Measurements from ENCODE around the gene HPD. TPM values are rescaled to one million over a fixed set of nuclear protein-coding genes. Genes with fewer than 3 reads are reported as not detected.

HPD gene
- total and polyA plus RNA-seq, 2 donors (not counting 3 experiments of a cell fraction or from before 2014, with no cell fraction given): not detected

DNA sequence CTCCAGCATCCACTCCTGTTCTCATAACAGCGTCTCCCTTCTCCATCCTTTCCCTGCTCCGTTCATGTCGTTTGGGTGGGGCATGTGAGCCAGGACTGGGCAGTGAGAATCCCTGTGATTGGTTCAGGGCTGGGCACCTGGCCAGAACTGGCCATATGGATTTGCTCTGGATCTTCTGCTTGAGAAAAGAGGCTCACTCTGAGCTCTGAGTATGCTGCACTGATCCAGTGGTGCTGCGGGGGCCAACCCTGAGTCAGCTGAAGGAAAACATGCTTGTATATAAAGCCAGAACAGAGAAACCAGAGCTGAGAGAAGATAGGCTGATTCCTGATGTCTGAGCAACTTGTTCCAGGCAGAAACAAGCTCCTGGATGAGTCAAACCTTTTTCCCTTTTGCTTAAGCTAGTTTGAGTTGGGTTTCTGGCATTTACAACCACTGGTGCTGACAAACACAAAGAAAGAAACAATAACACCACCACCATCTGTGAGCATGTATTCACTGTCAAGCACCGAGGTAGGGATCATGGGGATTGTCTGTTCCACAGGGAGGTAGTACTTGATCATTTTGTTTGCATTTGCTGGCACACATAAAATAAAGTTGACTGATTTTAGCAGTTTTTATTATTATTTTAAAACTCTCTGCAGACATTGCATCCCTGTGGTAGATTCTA is 14.0 kb upstream of the HPD start:
- ChIA-PET CTCF (interaction anchor here (0.7 to 1.3 kb wide), 3 partner anchors 9 to 78 kb away, joined by 3 to 4 read pairs (median 4); no protein-coding TSS in a partner anchor), POLR2A (no interaction called here)
- H3K4me3 ChIP-seq (replicated peaks in 1 of 3; ENCODE audit: insufficient read depth in 1 of 3, low read depth in 1 of 3, low read length in 3 of 3): no peak overlapping the region
- H3K27ac ChIP-seq (ENCODE audit: insufficient read depth, low read depth, low read length): no peak overlapping the region
- dilution Hi-C loops (cut with MboI; ENCODE audit: extremely low pct_ligation_motif_present, low sequenced_read_pairs): no loop called here
- no peaks in the 10 kb centered on the region for H3K4me1 ChIP-seq (ENCODE audit: control insufficient read depth, extremely low read depth, insufficient read depth, low read length)
- BruUV-seq (replicated peaks): no TSS peak
- no peak overlapping the region for H3K4me2 ChIP-seq (ENCODE audit: insufficient read depth, low read length)
- no peaks in the 10 kb centered on the region for H3K9me3 ChIP-seq (replicated peaks; ENCODE audit: control insufficient read depth, insufficient read depth, low read length)
- no peaks in the 10 kb centered on the region for H3K36me3 ChIP-seq (ENCODE audit: control insufficient read depth in 2 of 2, extremely low read depth in 1 of 2, insufficient read depth in 2 of 2, low read length in 2 of 2)
- no peaks in the 10 kb centered on the region for H3K27me3 ChIP-seq (ENCODE audit: control insufficient read depth in 2 of 2, insufficient read depth in 2 of 2, low read length in 2 of 2)
- H3K9me1 ChIP-seq (replicated peaks; ENCODE audit: control insufficient read depth, extremely low read depth, insufficient read depth, low read length): no peaks in the 10 kb centered on the region
- TF ChIP-seq, protein P1, sequence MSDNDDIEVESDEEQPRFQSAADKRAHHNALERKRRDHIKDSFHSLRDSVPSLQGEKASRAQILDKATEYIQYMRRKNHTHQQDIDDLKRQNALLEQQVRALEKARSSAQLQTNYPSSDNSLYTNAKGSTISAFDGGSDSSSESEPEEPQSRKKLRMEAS (IDR thresholded peaks at IDR 0.05; ENCODE audit: insufficient read depth, insufficient read length): no peak
- TF ChIP-seq POLR2A (IDR thresholded peaks at IDR 0.05; ENCODE audit: low read depth, low read length) (no peak), CTCF (IDR thresholded peaks at IDR 0.05; ENCODE audit: extremely low read depth in 1 of 2, insufficient read depth in 1 of 2, low read depth in 1 of 2, low read length in 2 of 2) (no peak), MYC (IDR thresholded peaks at IDR 0.05; ENCODE audit: low read depth, low read length) (no peak), FOS (IDR thresholded peaks at IDR 0.05; ENCODE audit: borderline replicate concordance, insufficient read depth, low read length) (no peak), POLR2AphosphoS5 (IDR thresholded peaks at IDR 0.05; ENCODE audit: insufficient read depth, low read depth, low read length) (no peak), JUN (IDR thresholded peaks at IDR 0.05; ENCODE audit: borderline replicate concordance, insufficient read depth, insufficient read length, low read depth) (no peak), GATA2 (IDR thresholded peaks at IDR 0.05; ENCODE audit: insufficient read depth, insufficient read length, low read depth, low read length) (no peak), EZH2 (IDR thresholded peaks at IDR 0.05; ENCODE audit: borderline replicate concordance, low read depth, low read length, severe bottlenecking) (no peak)
- no peak for FAIRE-seq
- no peak overlapping the region for H2AFZ ChIP-seq (ENCODE audit: low read depth, low read length)
- no peaks in the 10 kb centered on the region for H4K20me1 ChIP-seq (replicated peaks; ENCODE audit: control insufficient read depth, extremely low read depth, insufficient read depth, low read length)
- no peak overlapping the region for H3K9ac ChIP-seq (replicated peaks; ENCODE audit: extremely low read depth, insufficient read depth, low read length)
- no peak for DNase-seq (ENCODE audit: low read depth, low spot score)
- intact Hi-C loops (cut with micrococcal nuclease): no loop called here
- no peaks in the 10 kb centered on the region for H3K79me2 ChIP-seq (ENCODE audit: control insufficient read depth, insufficient read depth, low read length)
